IMR-90 (cell line): ENCODE results near the gene NDNF. TPM values are rescaled to one million over a fixed set of nuclear protein-coding genes. Genes with fewer than 3 reads are reported as not detected.

ENCODE experiments used
- ATAC-seq: fragments of 200-7000 bp; cut with Tn5 transposase; 2 replicates; pipeline ENCODE4 v1.9.1; 2020; ENCODE audit warnings: low read depth, mild to moderate bottlenecking, moderate library complexity
- BruUV-seq: library from RNA; stranded (reverse); fragments of 400-500 nt; replicated peaks from 2 replicates; lab custom pipeline; 2021; lab: Mats Ljungman, UMichigan
- CTCF ChIA-PET: fragments of 300-600 bp; formaldehyde crosslinking; extraction: SDS; loops from one replicate; lab custom pipeline; 2021; ENCODE audit warnings: antibody characterized with exemption; lab: Yijun Ruan, JAX
- POLR2A ChIA-PET: fragments of 300-600 bp; sonication (Branson Sonifier 250); formaldehyde crosslinking; loops from one replicate; lab custom pipeline; 2022; ENCODE audit warnings: antibody characterized with exemption; ENCODE audit not compliant: unreplicated experiment; lab: Charles Lee
- DNase-seq: peaks from one replicate; pipeline ENCODE4 v3.0.0; 2013
- H2AFZ ChIP-seq: replicated peaks from 2 replicates; pipeline ENCODE3; 2013; ENCODE audit warnings: low read length, mild to moderate bottlenecking; ENCODE audit not compliant: poor library complexity
- H2AK5ac ChIP-seq: 2 replicates; pipeline ENCODE4 v1.6.1; 2013; ENCODE audit warnings: low read depth, low read length, inconsistent platforms
- H2AK9ac ChIP-seq: replicated peaks from 2 replicates; pipeline ENCODE3; 2013; ENCODE audit warnings: mild to moderate bottlenecking, low read depth, low read length, moderate library complexity; ENCODE audit not compliant: poor library complexity
- H2BK120ac ChIP-seq: 2 replicates; pipeline ENCODE4 v1.6.1; 2013; ENCODE audit warnings: low read depth, low read length, inconsistent platforms
- H2BK15ac ChIP-seq: 3 replicates; pipeline ENCODE4 v1.6.1; 2013; ENCODE audit warnings: low read depth, low read length, inconsistent platforms
- H2BK20ac ChIP-seq: 2 replicates; pipeline ENCODE4 v1.6.1; 2013; ENCODE audit warnings: low read depth, mild to moderate bottlenecking, inconsistent platforms, low read length, moderate library complexity
- H2BK5ac ChIP-seq: 2 replicates; pipeline ENCODE4 v1.6.1; 2013; ENCODE audit warnings: mild to moderate bottlenecking, low read depth, low read length, inconsistent platforms; ENCODE audit not compliant: poor library complexity, severe bottlenecking
- H3K14ac ChIP-seq: replicated peaks from 2 replicates; pipeline ENCODE4 v1.6.1; 2013; ENCODE audit warnings: low read depth, low read length, inconsistent platforms
- H3K18ac ChIP-seq: 2 replicates; pipeline ENCODE4 v1.6.1; 2013; ENCODE audit warnings: low read depth, low read length, control low read depth
- H3K23ac ChIP-seq: 2 replicates; pipeline ENCODE4 v1.6.1; 2013; ENCODE audit warnings: low read depth, low read length, inconsistent platforms
- H3K27ac ChIP-seq: 2 replicates; pipeline ENCODE4 v1.5.1; 2013; ENCODE audit warnings: mild to moderate bottlenecking, control low read depth, low read length; ENCODE audit not compliant: insufficient read depth
- H3K27me3 ChIP-seq: 2 replicates; pipeline ENCODE4 v1.6.1; 2013; ENCODE audit warnings: low read length; ENCODE audit not compliant: control insufficient read depth, insufficient read depth
- H3K36me3 ChIP-seq: 2 replicates; pipeline ENCODE4 v1.6.1; 2013; ENCODE audit warnings: low read length, mixed read lengths; ENCODE audit not compliant: control insufficient read depth, insufficient read depth
- H3K4ac ChIP-seq: 2 replicates; pipeline ENCODE4 v1.6.1; 2013; ENCODE audit warnings: low read depth, low read length, inconsistent platforms
- H3K4me1 ChIP-seq: 2 replicates; pipeline ENCODE4 v1.6.1; 2013; ENCODE audit warnings: low read length, mixed read lengths; ENCODE audit not compliant: control insufficient read depth, insufficient read depth
- H3K4me2 ChIP-seq: 2 replicates; pipeline ENCODE4 v1.6.1; 2013; ENCODE audit warnings: low read depth, mild to moderate bottlenecking, control low read depth, low read length, moderate library complexity
- H3K4me3 ChIP-seq: 2 replicates; pipeline ENCODE4 v1.5.1; 2013; ENCODE audit warnings: low read depth, mild to moderate bottlenecking, control low read depth, low read length, moderate library complexity; ENCODE audit not compliant: insufficient read depth
- H3K56ac ChIP-seq: 2 replicates; pipeline ENCODE4 v1.6.1; 2013; ENCODE audit warnings: low read length, inconsistent platforms; ENCODE audit not compliant: insufficient read depth; ENCODE audit errors: extremely low read depth
- H3K79me1 ChIP-seq, 2 experiments: 2 replicates each; pipeline ENCODE4 v1.6.1; 2013; ENCODE audit warnings: low read length in 2 of 2, inconsistent platforms in 1 of 2, low read depth in 1 of 2
- H3K9ac ChIP-seq: 2 replicates; pipeline ENCODE4 v1.6.1; 2013; ENCODE audit warnings: low read depth, low read length, control low read depth
- H3K9me1 ChIP-seq: 2 replicates; pipeline ENCODE4 v1.6.1; 2013; ENCODE audit warnings: low read length, inconsistent platforms; ENCODE audit not compliant: insufficient read depth
- H3K9me3 ChIP-seq: 2 replicates; pipeline ENCODE4 v1.6.1; 2013; ENCODE audit warnings: low read length; ENCODE audit not compliant: control insufficient read depth, insufficient read depth
- H4K20me1 ChIP-seq: 2 replicates; pipeline ENCODE4 v1.6.1; 2013; ENCODE audit warnings: low read length, inconsistent platforms; ENCODE audit not compliant: insufficient read depth
- H4K5ac ChIP-seq: 2 replicates; pipeline ENCODE4 v1.6.1; 2013; ENCODE audit warnings: mild to moderate bottlenecking, low read depth, low read length, control low read depth
- H4K8ac ChIP-seq, 2 experiments: 2 replicates each; pipeline ENCODE4 v1.6.1; 2013; ENCODE audit warnings: low read depth in 2 of 2, low read length in 2 of 2, control low read depth in 1 of 2, inconsistent platforms in 1 of 2
- H4K91ac ChIP-seq: 2 replicates; pipeline ENCODE4 v1.6.1; 2013; ENCODE audit warnings: low read depth, low read length, inconsistent platforms; ENCODE audit not compliant: insufficient read depth
- CEBPB ChIP-seq: IDR thresholded peaks from 2 replicates; pipeline ENCODE4 v1.6.1; 2012; ENCODE audit warnings: low read depth, low read length, improper control_type of control experiment
- MAFK ChIP-seq: IDR thresholded peaks from 2 replicates; pipeline ENCODE4 v1.6.1; 2012; ENCODE audit warnings: low read depth, low read length, improper control_type of control experiment
- MAZ ChIP-seq: IDR thresholded peaks from 2 replicates; pipeline ENCODE4 v1.6.1; 2012; ENCODE audit warnings: low read depth, mild to moderate bottlenecking, low read length, improper control_type of control experiment, moderate library complexity, borderline replicate concordance
- NFE2L2 ChIP-seq: fragments of 150-350 bp; IDR thresholded peaks from 2 replicates; pipeline ENCODE4 v1.6.1; 2016; ENCODE audit warnings: low read depth, mild to moderate bottlenecking, low read length
- POLR2A ChIP-seq: IDR thresholded peaks from 2 replicates; pipeline ENCODE4 v1.6.1; 2012; ENCODE audit warnings: mild to moderate bottlenecking, low read depth, low read length
- RAD21 ChIP-seq: IDR thresholded peaks from 2 replicates; pipeline ENCODE4 v1.6.1; 2012; ENCODE audit warnings: low read length, improper control_type of control experiment
- RCOR1 ChIP-seq: IDR thresholded peaks from 2 replicates; pipeline ENCODE4 v1.6.1; 2012; ENCODE audit warnings: mild to moderate bottlenecking, low read length, improper control_type of control experiment; ENCODE audit not compliant: insufficient replicate concordance
- RFX5 ChIP-seq: IDR thresholded peaks from 2 replicates; pipeline ENCODE4 v1.8.0; 2012; ENCODE audit warnings: low read depth, mild to moderate bottlenecking, low read length, moderate library complexity
- dilution Hi-C: fragments of 300-500 bp; cut with HindIII; formaldehyde crosslinking; loops from one replicate; pipeline ENCODE4 v1.14.3; 2018; ENCODE audit warnings: low sequenced_read_pairs; ENCODE audit not compliant: unreplicated experiment
- in situ Hi-C: fragments of 300-500 bp; cut with MboI; formaldehyde crosslinking; loops from 3 replicates; pipeline ENCODE4 v1.14.3; 2019; ENCODE audit warnings: low sequenced_read_pairs, inconsistent platforms, mixed read lengths
- intact Hi-C: fragments of 100-400 bp; cut with micrococcal nuclease; formaldehyde crosslinking; loops from 2 replicates; pipeline ENCODE4 v1.10.0; 2022
- polyA plus RNA-seq, 3 experiments: library from polyadenylated mRNA; depleted of rRNA; stranded (reverse); fragments of >200 nt; gene quantifications; 2 replicates each; pipeline ENCODE4 v1.2.3, GENCODE V29; 2012; ENCODE audit warnings: low replicate concordance in 1 of 3
- total RNA-seq: library from RNA; depleted of rRNA; stranded (reverse); fragments of >200 nt; gene quantifications from 2 replicates; pipeline ENCODE4 v1.2.3, GENCODE V29; 2012
- TF ChIP-seq, protein P1 (sequence below): fragments of 150-350 bp; IDR thresholded peaks from 2 replicates; pipeline ENCODE4 v1.6.1; 2016; ENCODE audit warnings: low read depth, mild to moderate bottlenecking, low read length, moderate library complexity, borderline replicate concordance
- TF ChIP-seq, protein P2 (sequence below): conservative IDR thresholded peaks from 2 replicates; pipeline ENCODE4 v1.5.1; 2012; ENCODE audit warnings: mild to moderate bottlenecking, low read depth, low read length, improper control_type of control experiment

The NDNF gene
- total and polyA plus RNA-seq, 2 of the 4 experiments (the other 2 are of a cell fraction), result under 0.01 TPM; not detected in 1

- no peak overlapping the region for H3K23ac ChIP-seq
- no TSS peak for BruUV-seq
- ChIA-PET CTCF (no interaction called here), POLR2A (no interaction called here)
- no peaks in the 10 kb centered on the region for H3K9me1 ChIP-seq
- H2AK5ac ChIP-seq, result no peak overlapping the region
- H3K9ac ChIP-seq, result no peak overlapping the region
- H2BK20ac ChIP-seq, result no peak overlapping the region
- H3K36me3 ChIP-seq, result no peaks in the 10 kb centered on the region
- H3K4me1 ChIP-seq, result no peaks in the 10 kb centered on the region
- DNase-seq (no peak), ATAC-seq (no peak)
- H3K4me3 ChIP-seq, result no peak overlapping the region
- no peaks in the 10 kb centered on the region for H4K20me1 ChIP-seq
- H3K56ac ChIP-seq, result no peak overlapping the region
- TF ChIP-seq NFE2L2 (no peak), RFX5 (no peak), RAD21 (no peak), MAZ (no peak), CEBPB (no peak), MAFK (no peak), RCOR1 (no peak), POLR2A (no peak)
- TF ChIP-seq, protein P1, sequence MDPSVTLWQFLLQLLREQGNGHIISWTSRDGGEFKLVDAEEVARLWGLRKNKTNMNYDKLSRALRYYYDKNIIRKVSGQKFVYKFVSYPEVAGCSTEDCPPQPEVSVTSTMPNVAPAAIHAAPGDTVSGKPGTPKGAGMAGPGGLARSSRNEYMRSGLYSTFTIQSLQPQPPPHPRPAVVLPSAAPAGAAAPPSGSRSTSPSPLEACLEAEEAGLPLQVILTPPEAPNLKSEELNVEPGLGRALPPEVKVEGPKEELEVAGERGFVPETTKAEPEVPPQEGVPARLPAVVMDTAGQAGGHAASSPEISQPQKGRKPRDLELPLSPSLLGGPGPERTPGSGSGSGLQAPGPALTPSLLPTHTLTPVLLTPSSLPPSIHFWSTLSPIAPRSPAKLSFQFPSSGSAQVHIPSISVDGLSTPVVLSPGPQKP, result no peak
- TF ChIP-seq, protein P2, sequence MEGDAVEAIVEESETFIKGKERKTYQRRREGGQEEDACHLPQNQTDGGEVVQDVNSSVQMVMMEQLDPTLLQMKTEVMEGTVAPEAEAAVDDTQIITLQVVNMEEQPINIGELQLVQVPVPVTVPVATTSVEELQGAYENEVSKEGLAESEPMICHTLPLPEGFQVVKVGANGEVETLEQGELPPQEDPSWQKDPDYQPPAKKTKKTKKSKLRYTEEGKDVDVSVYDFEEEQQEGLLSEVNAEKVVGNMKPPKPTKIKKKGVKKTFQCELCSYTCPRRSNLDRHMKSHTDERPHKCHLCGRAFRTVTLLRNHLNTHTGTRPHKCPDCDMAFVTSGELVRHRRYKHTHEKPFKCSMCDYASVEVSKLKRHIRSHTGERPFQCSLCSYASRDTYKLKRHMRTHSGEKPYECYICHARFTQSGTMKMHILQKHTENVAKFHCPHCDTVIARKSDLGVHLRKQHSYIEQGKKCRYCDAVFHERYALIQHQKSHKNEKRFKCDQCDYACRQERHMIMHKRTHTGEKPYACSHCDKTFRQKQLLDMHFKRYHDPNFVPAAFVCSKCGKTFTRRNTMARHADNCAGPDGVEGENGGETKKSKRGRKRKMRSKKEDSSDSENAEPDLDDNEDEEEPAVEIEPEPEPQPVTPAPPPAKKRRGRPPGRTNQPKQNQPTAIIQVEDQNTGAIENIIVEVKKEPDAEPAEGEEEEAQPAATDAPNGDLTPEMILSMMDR, result no peak
- no peak overlapping the region for H2BK15ac ChIP-seq
- H3K4ac ChIP-seq, result no peak overlapping the region
- H2AFZ ChIP-seq, result no peak overlapping the region
- in situ Hi-C loops (loop anchor here (10.0 to 25.0 kb wide), 2 partner anchors 380 to 1017 kb away; no protein-coding TSS in a partner anchor), intact Hi-C loops (loop anchor here (10.0 kb wide), 1 partner anchor 1777 kb away; no protein-coding TSS in a partner anchor), dilution Hi-C loops (no loop called here)
- no peak overlapping the region for H2BK120ac ChIP-seq
- H3K27ac ChIP-seq, result no peak overlapping the region
- no peak overlapping the region for H3K14ac ChIP-seq
- no peak overlapping the region for H3K18ac ChIP-seq
- 0 out of 2 replicates have a peak, but pooled peaks cover 2% of the 10 kb centered on the region for H3K27me3 ChIP-seq
- no peak overlapping the region for H3K4me2 ChIP-seq
- no peak overlapping the region for H2BK5ac ChIP-seq
- no peaks in the 10 kb centered on the region for H3K9me3 ChIP-seq
- no peak overlapping the region for H4K8ac ChIP-seq
- H2AK9ac ChIP-seq, result no peak overlapping the region
- H4K91ac ChIP-seq, result no peak overlapping the region
- no peak overlapping the region for H4K5ac ChIP-seq
- H3K79me1 ChIP-seq, result no peaks in the 10 kb centered on the region
These were observed 19.6 kb upstream of the NDNF start for GRCh38 chr4:121091941-121092340.
